ENCODE measurements around the gene SPPL3.

- TF ChIP-seq TAF1 (IDR thresholded peaks at IDR 0.05; ENCODE audit: borderline replicate concordance, insufficient read depth, low read length), result no peak
- no peak for TF ChIP-seq POLR2AphosphoS5 (IDR thresholded peaks at IDR 0.05; ENCODE audit: low read depth, low read length)
- TF ChIP-seq SIN3A (IDR thresholded peaks at IDR 0.05; ENCODE audit: borderline replicate concordance, insufficient read depth, low read length), result no peak
- TF ChIP-seq, protein P1, sequence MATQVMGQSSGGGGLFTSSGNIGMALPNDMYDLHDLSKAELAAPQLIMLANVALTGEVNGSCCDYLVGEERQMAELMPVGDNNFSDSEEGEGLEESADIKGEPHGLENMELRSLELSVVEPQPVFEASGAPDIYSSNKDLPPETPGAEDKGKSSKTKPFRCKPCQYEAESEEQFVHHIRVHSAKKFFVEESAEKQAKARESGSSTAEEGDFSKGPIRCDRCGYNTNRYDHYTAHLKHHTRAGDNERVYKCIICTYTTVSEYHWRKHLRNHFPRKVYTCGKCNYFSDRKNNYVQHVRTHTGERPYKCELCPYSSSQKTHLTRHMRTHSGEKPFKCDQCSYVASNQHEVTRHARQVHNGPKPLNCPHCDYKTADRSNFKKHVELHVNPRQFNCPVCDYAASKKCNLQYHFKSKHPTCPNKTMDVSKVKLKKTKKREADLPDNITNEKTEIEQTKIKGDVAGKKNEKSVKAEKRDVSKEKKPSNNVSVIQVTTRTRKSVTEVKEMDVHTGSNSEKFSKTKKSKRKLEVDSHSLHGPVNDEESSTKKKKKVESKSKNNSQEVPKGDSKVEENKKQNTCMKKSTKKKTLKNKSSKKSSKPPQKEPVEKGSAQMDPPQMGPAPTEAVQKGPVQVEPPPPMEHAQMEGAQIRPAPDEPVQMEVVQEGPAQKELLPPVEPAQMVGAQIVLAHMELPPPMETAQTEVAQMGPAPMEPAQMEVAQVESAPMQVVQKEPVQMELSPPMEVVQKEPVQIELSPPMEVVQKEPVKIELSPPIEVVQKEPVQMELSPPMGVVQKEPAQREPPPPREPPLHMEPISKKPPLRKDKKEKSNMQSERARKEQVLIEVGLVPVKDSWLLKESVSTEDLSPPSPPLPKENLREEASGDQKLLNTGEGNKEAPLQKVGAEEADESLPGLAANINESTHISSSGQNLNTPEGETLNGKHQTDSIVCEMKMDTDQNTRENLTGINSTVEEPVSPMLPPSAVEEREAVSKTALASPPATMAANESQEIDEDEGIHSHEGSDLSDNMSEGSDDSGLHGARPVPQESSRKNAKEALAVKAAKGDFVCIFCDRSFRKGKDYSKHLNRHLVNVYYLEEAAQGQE (IDR thresholded peaks at IDR 0.05; ENCODE audit: insufficient read depth in 1 of 2, low read depth in 2 of 2, low read length in 2 of 2), result no peak
- no peak for TF ChIP-seq FOXP2 (optimal IDR thresholded peaks at IDR 0.05; ENCODE audit: borderline replicate concordance, extremely low read depth, extremely low read length, insufficient read depth)
These were observed 28.9 kb upstream of the SPPL3 start for GRCh38 chr12:120932956-120933526.

Measured in PFSK-1 (cell line).